GM23248 (cell line): ENCODE data around the gene UPB1. TPM values are rescaled to one million over a fixed set of nuclear protein-coding genes. Genes with fewer than 3 reads are reported as not detected.

Experiments used
- DNase-seq: peaks from one replicate; pipeline ENCODE4 v3.0.0-alpha.2; 2015
- H2AFZ ChIP-seq: fragments of 200-600 bp; sonication (generic); 2 replicates; pipeline ENCODE4 v1.6.1; 2016; ENCODE audit warnings: antibody characterized with exemption
- H3F3A ChIP-seq: fragments of 200-600 bp; sonication (generic); 2 replicates; pipeline ENCODE4 v1.6.1; 2016; ENCODE audit warnings: mild to moderate bottlenecking, antibody characterized with exemption, mixed run types; ENCODE audit not compliant: insufficient read depth
- H3K27ac ChIP-seq: fragments of 200-600 bp; sonication (generic); 2 replicates; pipeline ENCODE4 v1.5.1; 2016; ENCODE audit warnings: mild to moderate bottlenecking
- H3K27me3 ChIP-seq: fragments of 200-600 bp; sonication (generic); replicated peaks from 2 replicates; pipeline ENCODE4 v1.6.1; 2016; ENCODE audit warnings: mild to moderate bottlenecking; ENCODE audit not compliant: insufficient read depth
- H3K36me3 ChIP-seq: fragments of 200-600 bp; sonication (generic); 2 replicates; pipeline ENCODE4 v1.6.1; 2016; ENCODE audit warnings: low read depth, mild to moderate bottlenecking
- H3K4me1 ChIP-seq: fragments of 200-600 bp; sonication (generic); 2 replicates; pipeline ENCODE4 v1.6.1; 2016; ENCODE audit warnings: mild to moderate bottlenecking; ENCODE audit not compliant: insufficient read depth
- H3K4me2 ChIP-seq: fragments of 200-600 bp; sonication (generic); one replicate; pipeline ENCODE4 v1.6.1; 2016; ENCODE audit warnings: mild to moderate bottlenecking; ENCODE audit not compliant: unreplicated experiment
- H3K4me3 ChIP-seq: fragments of 200-600 bp; sonication (generic); 2 replicates; pipeline ENCODE4 v1.5.1; 2016; ENCODE audit warnings: mild to moderate bottlenecking
- H3K79me2 ChIP-seq: fragments of 200-600 bp; sonication (generic); 2 replicates; pipeline ENCODE4 v1.6.1; 2016; ENCODE audit warnings: mild to moderate bottlenecking; ENCODE audit not compliant: insufficient read depth
- H3K9ac ChIP-seq: fragments of 200-600 bp; sonication (generic); 2 replicates; pipeline ENCODE4 v1.6.1; 2016; ENCODE audit warnings: mild to moderate bottlenecking
- H3K9me2 ChIP-seq: fragments of 200-600 bp; sonication (generic); 2 replicates; pipeline ENCODE4 v1.6.1; 2016; ENCODE audit warnings: mixed run types, mild to moderate bottlenecking, moderate library complexity; ENCODE audit not compliant: insufficient read depth
- H3K9me3 ChIP-seq: fragments of 200-600 bp; sonication (generic); one replicate; pipeline ENCODE4 v1.6.1; 2017; ENCODE audit warnings: low read depth
- H4K20me1 ChIP-seq: fragments of 200-600 bp; sonication (generic); 2 replicates; pipeline ENCODE4 v1.6.0; 2016; ENCODE audit not compliant: insufficient read depth
- EZH2 ChIP-seq: fragments of 200-600 bp; sonication (generic); IDR thresholded peaks from 2 replicates; pipeline ENCODE4 v1.6.1; 2018; ENCODE audit warnings: antibody characterized with exemption, mild to moderate bottlenecking; ENCODE audit not compliant: insufficient read depth, poor library complexity, severe bottlenecking
- EZH2phosphoT487 ChIP-seq: fragments of 200-600 bp; sonication (generic); IDR thresholded peaks from 2 replicates; pipeline ENCODE4 v1.6.1; 2018; ENCODE audit warnings: antibody characterized with exemption, moderate library complexity, mild to moderate bottlenecking, low read depth; ENCODE audit not compliant: insufficient read depth
- WGBS, 2 experiments: methylation state at CpG; one replicate each; pipeline ENCODE4 v1.1.6; 2015 to 2017; ENCODE audit warnings: low lambda C conversion rate in 2 of 2, low coverage in 1 of 2; ENCODE audit errors: missing lambda C conversion rate in 2 of 2; 5-methylcytosine and 5-hydroxymethylcytosine counted together
- in situ Hi-C: fragments of 300-500 bp; cut with MboI; formaldehyde crosslinking; loops from 2 replicates; pipeline ENCODE4 v1.15.0; 2020
- polyA plus RNA-seq: library from polyadenylated mRNA; unstranded; fragments of >200 nt; fragmentation: Nextera tagmentation; extraction: Ambion mirVana; gene quantifications from 2 replicates; pipeline ENCODE4 v1.2.1, GENCODE V29; 2016
- total RNA-seq: library from RNA; depleted of rRNA; stranded (reverse); fragments of >200 nt; shearing (Covaris generic); gene quantifications from 2 replicates; pipeline ENCODE4 v1.2.3, GENCODE V29; 2014

The UPB1 gene
- total and polyA plus RNA-seq, 2 experiments from 2014 or later = not detected

DNA sequence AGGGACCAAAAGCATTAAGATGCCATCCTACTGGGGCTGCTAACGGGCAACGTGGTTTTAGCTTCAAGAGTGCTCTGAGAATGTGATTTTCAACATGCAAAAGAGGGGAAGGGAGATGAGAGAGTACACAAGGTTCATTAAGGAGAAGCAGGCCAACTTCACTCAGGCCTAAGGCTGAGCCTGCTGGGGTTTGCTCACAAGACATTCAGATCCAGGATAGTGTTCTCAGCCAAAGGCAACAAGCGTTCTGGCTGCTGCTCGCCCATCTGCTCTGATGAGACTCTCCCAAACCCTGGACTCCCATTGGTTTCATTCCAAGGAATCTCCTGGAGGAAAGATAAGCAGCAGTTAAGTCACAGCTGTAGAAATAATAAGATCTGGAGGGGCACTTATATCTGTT, 23.6 kb upstream of the UPB1 start:
- Histone ChIP-seq H3K79me2 (no peaks in the 10 kb centered on the region), H3K27ac (no peak overlapping the region), H3K9me3 (no peaks in the 10 kb centered on the region), H3K9me2 (no peaks in the 10 kb centered on the region), H3K36me3 (no peaks in the 10 kb centered on the region), H4K20me1 (no peaks in the 10 kb centered on the region), H3K4me3 (no peak overlapping the region), H3K4me2 (no peak overlapping the region), H3K9ac (no peak overlapping the region), H3F3A (peaks cover 29% of the 10 kb centered on the region), H3K4me1 (peaks cover 31% of the 10 kb centered on the region), H3K27me3 (no peaks in the 10 kb centered on the region), H2AFZ (no peak overlapping the region)
- DNase-seq = no peak
- in situ Hi-C loops = no loop called here
- WGBS, 2 experiments = 95 to 96% methylated on average over 4 of the region's 4 CpGs
- TF ChIP-seq EZH2phosphoT487 (no peak), EZH2 (no peak)

DNA sequence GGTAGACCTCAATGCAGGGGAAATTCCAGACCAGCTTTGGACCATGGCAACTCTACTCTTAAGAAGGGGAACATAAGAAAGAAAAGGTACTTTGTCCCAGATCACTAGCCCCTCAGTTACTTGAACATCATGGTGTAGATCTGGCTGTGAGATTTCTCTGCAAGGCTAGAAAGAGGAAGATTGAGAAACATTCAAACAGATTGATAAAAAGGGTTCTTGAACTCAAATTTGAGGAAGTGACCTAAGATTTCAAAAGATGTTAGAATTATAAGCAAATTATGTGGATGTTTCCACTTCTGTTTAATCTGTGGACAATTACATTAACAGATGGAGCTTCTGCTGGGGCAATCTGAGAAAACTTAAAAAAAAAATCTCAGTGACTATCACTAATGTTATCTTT, 21.8 kb upstream of the UPB1 start:
- no peak for DNase-seq
- Histone ChIP-seq H3F3A (peaks cover 22% of the 10 kb centered on the region), H3K4me1 (peaks cover 21% of the 10 kb centered on the region), H3K9me3 (no peaks in the 10 kb centered on the region), H3K9ac (peak overlapping the region; percentile 57; the same call in 1 of the 2 replicates), H3K4me2 (no peak overlapping the region), H3K27ac (peak overlapping the region; percentile 83), H4K20me1 (no peaks in the 10 kb centered on the region), H3K27me3 (no peaks in the 10 kb centered on the region), H3K9me2 (no peaks in the 10 kb centered on the region), H3K79me2 (no peaks in the 10 kb centered on the region), H2AFZ (peak overlapping the region; percentile 47; the same call in 1 of the 2 replicates), H3K36me3 (no peaks in the 10 kb centered on the region), H3K4me3 (no peak overlapping the region)
- TF ChIP-seq EZH2 (no peak), EZH2phosphoT487 (no peak)
- in situ Hi-C loops = no loop called here

- peak overlapping the region; percentile 67 for H3K4me2 ChIP-seq
- no peaks in the 10 kb centered on the region for H3K9me2 ChIP-seq
- DNase-seq = peak; percentile 92
- TF ChIP-seq EZH2phosphoT487 (no peak), EZH2 (no peak)
- peak overlapping the region; percentile 57 for H3K9ac ChIP-seq
- H3K36me3 ChIP-seq = no peaks in the 10 kb centered on the region
- no peaks in the 10 kb centered on the region for H3K79me2 ChIP-seq
- H4K20me1 ChIP-seq = no peaks in the 10 kb centered on the region
- peak overlapping the region; percentile 47; the same call in 1 of the 2 replicates for H2AFZ ChIP-seq
- in situ Hi-C loops = no loop called here
- H3K27ac ChIP-seq = peak overlapping the region; percentile 83
- WGBS, 2 experiments = 32 to 33% methylated on average over 3 of the region's 3 CpGs
- no peak overlapping the region for H3K4me3 ChIP-seq
- H3F3A ChIP-seq = peaks cover 22% of the 10 kb centered on the region
- no peaks in the 10 kb centered on the region for H3K9me3 ChIP-seq
- H3K27me3 ChIP-seq = no peaks in the 10 kb centered on the region
- peaks cover 21% of the 10 kb centered on the region for H3K4me1 ChIP-seq
These were observed 20.9 kb upstream of the UPB1 start for GRCh38 chr22:24474221-24474620.

DNA sequence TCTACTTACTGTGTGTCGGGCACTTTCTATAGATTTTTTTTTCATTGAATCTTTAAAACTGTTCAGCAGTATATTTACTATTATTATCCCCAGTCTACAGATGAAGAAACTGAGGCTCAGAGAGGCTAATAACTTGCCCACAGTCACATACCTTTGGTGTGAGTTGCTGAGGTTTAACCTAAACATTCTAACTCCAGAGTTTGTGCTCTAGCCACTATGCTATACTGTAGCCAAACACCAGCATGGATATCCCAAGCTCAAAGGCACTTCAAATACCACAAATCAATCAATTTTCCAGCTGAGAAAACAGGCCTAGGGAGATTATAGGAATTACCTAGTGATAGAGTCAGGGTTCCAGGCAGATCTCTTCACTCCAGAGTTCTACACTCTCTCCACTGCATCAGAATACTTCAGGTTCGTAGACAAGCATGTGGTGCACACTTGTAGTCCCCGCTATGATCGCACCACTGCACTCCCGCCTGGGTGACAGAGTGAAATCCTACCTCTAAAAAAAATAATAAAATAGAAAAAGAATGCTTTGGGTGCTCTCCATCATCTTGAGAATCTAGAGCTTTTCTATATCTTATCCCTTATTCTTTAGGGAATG, 20.4 kb upstream of the UPB1 start:
- Histone ChIP-seq H3K27ac (peak overlapping the region; percentile 83), H3K4me1 (peaks cover 21% of the 10 kb centered on the region)

More for the DNA sequence above, 20.4 kb upstream of the UPB1 start:
- Histone ChIP-seq H3K36me3 (no peaks in the 10 kb centered on the region), H3K79me2 (no peaks in the 10 kb centered on the region), H2AFZ (no peak overlapping the region), H3F3A (peaks cover 22% of the 10 kb centered on the region), H3K4me2 (peak overlapping the region; percentile 5), H3K9me2 (no peaks in the 10 kb centered on the region), H4K20me1 (no peaks in the 10 kb centered on the region), H3K4me3 (no peak overlapping the region), H3K9ac (no peak overlapping the region), H3K27me3 (no peaks in the 10 kb centered on the region), H3K9me3 (no peaks in the 10 kb centered on the region)
- WGBS, 2 experiments = 51 to 52% methylated on average over 5 of the region's 5 CpGs
- TF ChIP-seq EZH2 = no peak
- TF ChIP-seq EZH2phosphoT487 = no peak
- DNase-seq = no peak
- in situ Hi-C loops = no loop called here
